GM11168 (cell line): ENCODE data around the gene LPAR1.
"Not testable (repeated sequence)": the region's sequence is repeated elsewhere in the genome, so short reads cannot be mapped to it uniquely, and the experiment has no call there.

Experiments used
- in situ Hi-C: fragments of 300-500 bp; cut with MboI; formaldehyde crosslinking; loops from one replicate; pipeline ENCODE4 v1.12.0; 2022; ENCODE audit warnings: low sequenced_read_pairs; ENCODE audit not compliant: unreplicated experiment

The LPAR1 gene, protein sequence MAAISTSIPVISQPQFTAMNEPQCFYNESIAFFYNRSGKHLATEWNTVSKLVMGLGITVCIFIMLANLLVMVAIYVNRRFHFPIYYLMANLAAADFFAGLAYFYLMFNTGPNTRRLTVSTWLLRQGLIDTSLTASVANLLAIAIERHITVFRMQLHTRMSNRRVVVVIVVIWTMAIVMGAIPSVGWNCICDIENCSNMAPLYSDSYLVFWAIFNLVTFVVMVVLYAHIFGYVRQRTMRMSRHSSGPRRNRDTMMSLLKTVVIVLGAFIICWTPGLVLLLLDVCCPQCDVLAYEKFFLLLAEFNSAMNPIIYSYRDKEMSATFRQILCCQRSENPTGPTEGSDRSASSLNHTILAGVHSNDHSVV

DNA sequence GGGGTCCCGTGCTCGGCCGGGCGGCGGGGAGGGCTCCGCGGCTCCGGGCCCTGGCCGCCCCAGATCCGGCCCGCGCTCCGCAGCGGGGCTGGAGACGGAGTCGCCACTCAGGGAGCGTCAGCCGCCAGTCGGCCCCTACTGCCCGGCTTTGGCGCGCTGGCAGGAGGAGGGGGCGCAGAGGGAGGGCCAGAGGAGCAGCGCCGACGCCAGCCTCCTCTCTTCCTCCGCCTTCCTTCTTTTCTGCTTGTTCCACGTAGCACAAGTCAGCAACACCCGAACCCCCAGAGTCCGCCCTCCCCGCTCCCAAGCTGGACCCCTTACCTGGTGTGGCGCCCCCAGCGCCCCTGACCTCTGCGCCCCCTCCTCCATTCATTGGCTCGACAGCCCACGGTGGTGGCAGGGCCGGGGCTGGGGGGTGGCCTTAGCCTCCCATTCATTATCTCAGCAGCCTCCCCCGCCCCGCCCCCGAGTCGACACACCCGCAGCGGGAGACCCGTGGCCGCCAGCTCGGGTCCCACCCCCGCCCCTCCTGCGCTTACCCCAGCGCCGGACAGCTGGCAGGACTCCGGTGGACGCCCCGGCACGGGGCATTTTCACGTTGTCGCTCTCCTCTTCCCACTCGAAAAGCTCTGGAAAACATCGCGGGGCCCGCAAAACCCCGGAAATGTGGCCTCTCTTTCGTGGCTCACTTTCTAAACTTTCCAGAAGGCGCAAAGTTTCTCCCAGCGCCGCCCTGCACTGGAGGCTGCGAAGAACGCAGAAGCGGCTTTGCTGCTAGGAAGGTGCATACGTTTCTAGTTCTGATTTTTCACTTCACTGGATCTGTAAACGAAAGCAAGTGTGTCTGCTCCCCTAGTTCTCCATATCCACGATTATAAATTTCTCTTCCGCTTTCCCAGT is at the start of gene LPAR1:
LPAR1 (minus strand) TSS at position 140 of the 900 bp plus-strand sequence. CDS start 66,353 bp downstream, outside the sequence.
- in situ Hi-C loops, result no loop called here

DNA sequence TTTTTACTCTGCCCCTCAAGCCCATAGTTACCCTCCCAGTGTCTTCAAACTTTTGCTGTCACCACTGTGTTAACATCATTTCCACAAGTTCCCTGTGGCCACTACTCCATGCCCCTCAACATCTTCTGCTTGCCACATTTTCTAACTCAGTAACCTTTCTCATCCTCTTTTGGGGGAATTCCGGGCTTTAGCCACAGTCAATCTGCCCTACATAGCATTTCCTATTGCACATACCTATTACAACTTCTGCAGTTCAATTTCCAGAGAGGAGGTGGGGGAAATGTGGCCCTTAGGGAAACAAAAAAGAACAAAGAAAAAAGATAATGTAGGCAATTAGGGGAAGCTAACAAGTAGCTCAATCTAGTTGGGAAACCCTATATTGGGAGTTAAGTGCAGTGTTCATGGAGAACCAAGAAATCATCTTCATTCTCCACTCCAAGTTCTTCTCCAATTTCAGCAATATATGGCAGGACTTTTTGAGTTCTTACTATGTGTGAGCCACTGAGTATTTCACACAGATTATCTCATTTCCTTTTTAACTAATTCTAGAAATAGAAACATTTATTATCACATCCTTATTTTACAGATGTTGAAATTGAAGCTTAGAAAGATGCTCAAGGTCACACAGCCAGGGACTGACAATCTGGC is 40.2 kb upstream of the LPAR1 start:
- in situ Hi-C loops, result no loop called here

DNA sequence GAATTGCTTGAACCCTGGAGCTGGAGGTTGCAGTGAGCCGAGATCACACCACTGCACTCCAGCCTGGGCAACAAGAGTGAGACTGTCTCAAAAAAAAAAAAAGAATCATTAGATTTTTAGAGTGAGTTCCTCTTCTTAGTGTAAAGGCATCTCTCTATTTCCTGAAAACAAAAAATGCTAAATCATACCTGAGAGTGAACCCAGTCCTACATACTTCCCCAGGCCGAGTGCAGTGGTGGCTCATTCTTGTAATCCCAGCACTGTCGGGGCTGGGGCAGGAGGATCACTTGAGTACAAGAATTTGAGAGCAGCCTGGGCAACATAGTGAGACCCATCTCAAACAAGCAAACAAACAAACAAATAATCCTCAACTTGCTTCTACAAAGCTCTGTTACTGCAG is 38.2 kb upstream of the LPAR1 start:
- in situ Hi-C loops, result no loop called here

DNA sequence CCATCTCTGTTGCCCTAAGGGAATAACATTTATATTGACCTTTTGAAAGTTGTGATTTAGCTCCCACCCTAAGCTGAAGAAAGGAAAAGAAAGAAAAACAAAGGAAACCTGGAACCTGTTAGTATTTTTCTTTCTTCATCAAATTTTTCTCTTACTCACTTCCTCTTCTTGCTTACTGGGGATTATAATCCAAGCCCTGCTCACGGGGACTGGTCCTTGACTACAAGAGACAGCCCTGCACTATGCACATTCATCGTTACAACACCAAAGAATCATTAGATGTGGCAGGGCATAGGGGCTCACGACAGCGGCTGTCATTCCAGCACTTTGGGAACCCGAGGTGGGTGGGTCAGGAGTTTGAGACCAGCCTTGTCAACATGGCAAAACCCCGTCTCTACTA is 37.8 kb upstream of the LPAR1 start:
- in situ Hi-C loops, result no loop called here

DNA sequence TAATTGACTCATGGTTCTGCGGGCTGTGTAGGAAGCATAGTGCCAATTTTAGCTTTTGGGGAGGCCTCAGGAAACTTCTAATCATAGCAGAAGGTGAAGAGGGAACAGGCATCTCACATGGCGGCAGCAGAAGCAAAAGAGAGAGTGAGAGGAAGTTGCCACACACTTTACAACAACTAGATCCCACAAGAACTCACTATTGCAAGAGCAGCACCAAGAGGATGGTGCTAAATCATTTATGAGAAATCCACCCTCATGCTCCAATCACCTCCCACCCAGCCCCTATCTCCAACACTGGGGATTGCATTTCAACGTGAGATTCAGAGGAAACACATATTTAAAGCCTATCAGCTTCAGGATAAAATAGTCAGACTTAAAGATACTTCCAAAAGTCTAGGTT is 36.1 kb upstream of the LPAR1 start:
- in situ Hi-C loops, result no loop called here

DNA sequence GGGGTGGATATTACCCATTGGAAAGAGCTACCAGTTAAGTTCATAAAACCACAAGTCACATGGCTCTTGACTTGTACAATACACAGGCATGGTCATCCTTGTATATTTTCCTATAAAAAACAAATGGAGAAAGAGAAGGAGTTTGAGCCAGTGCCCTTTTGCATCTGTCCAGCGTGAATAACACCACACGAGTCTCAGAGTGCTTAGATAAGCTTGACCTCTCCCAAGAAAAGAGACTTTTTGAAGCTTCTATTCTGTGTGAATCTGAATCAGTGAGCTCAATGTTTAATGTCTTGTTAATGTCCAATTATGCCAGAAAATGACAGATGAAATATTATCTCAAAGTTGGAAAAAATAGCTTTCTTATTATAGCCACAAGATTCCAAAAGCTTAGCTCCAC is 30.9 kb upstream of the LPAR1 start:
- in situ Hi-C loops, result no loop called here

DNA sequence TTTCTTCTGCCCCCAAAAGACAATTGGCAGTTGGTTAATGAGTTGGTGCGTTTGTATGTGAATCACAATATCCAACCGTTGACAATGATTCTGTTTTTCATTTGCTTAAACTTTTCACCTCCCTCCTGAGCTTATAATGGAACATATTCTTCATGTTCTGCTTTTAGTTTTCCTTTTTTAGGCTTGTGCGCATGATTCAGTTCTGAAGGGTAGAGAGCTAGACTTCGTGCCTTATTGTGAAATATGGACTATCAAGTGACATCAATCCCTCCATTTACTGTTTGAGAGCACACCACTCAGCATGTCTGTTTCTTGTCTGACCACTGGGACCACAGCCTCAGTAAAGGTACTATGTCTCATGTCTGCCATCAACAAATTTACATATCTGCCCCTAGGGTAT is 30.5 kb upstream of the LPAR1 start:
- in situ Hi-C loops, result no loop called here

DNA sequence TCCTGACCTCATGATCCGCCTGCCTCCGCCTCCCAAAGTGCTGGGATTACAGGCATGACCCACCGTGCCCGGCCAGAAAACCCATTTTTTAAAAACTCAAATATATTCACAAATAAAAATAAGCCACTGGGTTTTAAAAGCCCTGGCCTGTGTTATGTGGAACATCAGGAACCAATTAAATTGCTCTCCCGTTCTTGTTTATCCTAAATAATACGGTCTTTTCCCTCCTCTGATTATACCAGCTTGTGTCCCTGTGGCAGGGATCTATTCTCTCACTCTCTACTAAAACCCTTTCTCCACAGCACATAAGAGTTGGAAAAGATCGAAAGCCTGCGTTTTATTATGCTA is 30.1 kb upstream of the LPAR1 start:
- in situ Hi-C loops, result no loop called here

DNA sequence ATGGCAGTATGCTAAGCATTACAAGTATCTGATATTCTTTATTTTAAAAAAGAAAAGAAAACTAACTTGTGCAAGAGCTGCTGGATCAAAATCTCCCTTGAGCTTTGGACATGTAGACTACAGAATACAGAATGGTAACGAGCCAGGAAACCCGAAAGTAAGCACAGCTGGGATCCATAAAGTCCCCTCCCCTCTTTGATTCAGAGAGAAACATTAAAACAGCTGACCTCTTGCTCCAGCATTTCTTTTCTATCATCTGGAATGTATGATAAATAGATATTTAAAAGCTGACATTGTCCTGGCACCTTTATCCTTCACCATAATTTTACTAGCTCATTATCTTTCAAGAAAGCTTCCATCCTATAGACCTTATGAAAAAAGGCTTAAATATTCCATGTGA is 28.2 kb upstream of the LPAR1 start:
- in situ Hi-C loops, result no loop called here

DNA sequence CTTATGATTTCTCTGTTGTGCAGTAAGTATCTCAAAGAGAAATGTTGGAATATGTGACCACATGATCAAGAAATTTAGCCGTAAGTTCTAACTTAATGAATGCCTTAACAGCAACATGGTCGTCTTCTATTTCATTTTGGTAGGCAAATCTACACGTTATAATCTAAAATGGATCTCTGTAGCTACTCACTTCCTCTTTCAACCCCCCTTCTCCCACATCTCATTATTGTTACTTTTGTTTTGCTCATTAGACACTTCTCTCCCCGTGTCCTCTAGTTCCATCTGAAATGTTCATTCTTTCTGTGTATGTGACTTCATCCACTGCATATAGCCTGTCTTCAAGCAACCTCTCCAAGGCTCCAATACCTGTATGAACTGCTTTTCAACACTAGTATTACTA is 27.1 kb upstream of the LPAR1 start:
- in situ Hi-C loops, result no loop called here

DNA sequence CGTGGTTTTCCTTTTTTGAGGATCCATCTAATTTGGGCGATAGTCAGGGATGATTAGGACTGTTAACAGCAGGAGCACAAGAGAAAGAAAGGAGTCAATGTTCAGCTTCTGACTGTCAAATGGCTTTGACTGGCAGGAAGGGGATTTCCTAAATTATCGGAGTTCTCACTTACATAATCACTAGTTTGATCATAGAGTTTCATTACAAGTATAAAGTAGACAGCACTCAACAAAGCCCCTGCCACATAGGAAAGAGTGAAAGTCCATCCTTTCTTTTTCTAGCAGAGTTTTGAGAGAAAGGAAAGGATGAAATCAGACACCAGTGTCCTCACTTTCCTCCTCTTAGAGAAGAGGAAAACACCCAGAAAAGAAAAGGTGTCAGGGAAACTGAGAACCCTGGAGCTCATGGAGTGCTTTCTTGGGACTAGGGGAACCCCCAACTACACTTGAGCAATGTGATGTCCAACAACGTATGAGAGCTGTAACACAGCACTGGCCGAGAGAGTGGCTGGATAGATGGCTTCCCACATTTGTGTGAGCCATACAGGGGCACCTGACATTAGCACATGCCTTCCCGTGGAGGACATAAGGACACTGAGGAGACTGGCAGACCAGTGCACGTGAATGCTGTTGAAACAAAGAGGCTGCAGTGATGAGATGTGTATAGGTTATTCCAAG is 26.0 kb upstream of the LPAR1 start:
- in situ Hi-C loops, result no loop called here

DNA sequence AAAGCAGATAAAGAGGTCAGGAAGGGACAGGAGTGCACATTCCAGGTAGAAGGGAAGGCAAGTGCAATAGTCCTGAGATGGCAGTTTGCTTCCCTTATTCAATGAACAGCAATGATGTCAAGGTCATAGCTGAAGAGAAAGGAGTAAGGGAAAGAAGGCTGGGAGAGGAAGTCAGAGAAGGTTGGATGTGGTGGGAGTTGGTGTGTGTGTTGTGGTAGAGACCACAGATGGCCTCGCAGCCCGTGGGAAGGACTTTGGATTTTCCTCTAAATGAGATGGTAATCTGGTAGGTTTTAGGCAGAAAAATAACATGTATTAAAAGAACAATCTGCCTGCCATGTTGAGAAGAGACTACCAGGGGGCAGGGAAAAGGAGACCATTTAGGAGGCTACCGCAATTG is 25.1 kb upstream of the LPAR1 start:
- in situ Hi-C loops, result no loop called here

DNA sequence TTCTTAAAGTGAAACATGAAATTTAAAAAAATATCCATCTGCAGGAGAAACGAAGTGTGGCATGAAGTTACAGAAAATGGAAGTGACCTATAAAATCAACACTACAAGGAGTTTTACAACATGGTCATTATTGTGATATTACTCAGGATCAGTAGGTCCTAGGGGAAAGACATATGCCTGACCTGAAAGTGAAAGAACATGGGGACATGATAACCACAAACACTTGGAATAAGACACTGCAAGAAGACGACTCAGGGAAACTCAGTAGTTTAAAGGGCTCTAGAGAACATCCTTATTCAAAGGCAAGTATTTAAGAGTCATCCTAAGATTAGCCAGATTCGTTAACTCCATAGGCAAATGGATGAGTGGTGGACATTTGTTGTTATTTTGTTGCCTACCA is 19.9 kb upstream of the LPAR1 start:
- in situ Hi-C loops, result no loop called here

DNA sequence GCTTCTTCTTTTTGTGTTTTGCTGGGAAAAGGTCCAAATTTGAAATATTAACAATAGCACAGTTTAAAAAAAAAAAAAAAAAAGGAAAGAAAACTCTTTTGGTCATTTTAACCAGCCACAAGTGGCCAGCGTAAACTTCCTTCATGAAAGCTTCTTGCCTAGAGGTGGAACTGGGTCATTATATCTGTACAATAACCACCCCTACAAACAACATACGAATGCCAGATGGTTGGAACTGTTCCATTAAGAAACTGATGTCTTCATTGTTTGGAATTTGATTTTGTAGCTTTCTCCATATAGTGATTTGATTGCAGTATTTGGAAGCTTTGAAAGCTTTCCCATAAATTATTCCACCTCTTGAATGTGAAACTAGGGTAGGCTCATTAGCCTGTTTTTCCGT is 18.3 kb upstream of the LPAR1 start:
- in situ Hi-C loops, result no loop called here

DNA sequence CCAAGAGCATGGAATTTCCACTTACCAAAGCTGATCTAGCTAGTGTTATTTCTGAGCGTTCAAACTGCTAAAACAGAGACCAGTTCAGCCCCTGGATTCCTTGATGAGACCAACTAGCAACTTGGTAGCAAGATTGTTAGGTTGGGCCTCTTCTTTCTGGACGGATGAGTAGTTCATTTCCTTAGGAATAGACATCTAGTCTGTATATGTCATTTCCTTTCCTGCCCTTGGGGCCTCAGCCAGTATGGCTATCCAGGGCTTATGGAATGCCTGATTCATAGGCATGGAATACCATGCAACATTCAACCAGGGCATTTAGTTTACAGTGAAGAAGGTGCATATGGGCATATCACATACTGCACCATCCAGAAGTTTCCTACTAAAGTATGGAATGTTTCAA is 14.5 kb upstream of the LPAR1 start:
- in situ Hi-C loops, result no loop called here

DNA sequence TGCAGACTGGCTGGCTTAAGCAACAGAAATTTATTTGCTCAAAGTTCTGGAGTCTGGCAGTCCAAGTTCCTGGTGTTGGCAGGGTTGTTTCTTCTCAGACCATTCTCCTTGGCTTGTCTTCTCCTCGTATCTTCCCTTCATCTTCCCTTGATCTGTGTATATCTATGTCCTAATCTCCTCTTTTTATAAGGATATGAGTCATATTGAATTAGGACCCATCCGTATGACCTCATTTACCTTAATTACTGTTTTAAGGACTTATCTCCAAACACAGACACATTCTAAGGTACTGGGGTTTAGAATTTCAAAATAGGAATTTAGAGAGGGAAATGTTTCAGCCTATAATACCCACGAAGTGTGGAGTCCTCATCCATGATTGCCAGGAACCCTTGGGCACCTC is 13.1 kb upstream of the LPAR1 start:
- in situ Hi-C loops, result no loop called here

DNA sequence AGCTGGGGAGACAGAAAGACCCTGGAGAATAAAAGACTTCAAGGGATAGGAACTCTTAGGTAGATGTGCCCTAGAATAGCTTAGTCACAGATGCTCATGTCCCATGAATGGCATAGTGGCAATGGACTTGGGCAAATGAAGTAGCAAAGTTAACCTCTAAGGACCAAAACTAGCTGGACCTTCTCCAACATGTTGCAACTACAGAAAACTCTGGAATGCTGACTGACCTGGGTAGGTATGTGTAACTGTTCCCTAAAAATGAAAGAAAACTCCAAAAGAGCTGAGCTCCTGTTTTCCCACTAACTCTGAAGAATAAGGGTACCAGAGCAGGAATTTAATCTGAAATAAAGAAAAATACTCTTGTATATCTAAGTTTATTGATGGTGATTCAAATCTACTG is 12.5 kb upstream of the LPAR1 start:
- in situ Hi-C loops, result no loop called here

DNA sequence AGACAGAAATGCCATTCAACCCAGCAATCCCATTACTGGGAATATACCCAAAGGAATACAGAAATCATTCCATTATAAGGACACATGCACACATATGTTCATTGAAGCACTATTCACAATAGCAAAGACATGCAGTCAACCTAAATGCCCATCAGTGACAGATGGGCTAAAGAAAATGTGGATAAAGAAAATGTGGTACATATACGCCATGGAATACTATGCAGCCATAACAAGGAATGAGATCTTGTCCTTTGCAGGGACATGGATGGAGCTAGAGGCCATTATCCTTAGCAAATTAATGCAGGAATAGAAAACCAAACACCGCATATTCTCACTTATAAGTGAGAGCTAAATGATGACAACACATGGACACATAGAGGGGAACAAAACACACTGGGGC is 9.0 kb upstream of the LPAR1 start:
- in situ Hi-C loops, result not testable (repeated sequence)

DNA sequence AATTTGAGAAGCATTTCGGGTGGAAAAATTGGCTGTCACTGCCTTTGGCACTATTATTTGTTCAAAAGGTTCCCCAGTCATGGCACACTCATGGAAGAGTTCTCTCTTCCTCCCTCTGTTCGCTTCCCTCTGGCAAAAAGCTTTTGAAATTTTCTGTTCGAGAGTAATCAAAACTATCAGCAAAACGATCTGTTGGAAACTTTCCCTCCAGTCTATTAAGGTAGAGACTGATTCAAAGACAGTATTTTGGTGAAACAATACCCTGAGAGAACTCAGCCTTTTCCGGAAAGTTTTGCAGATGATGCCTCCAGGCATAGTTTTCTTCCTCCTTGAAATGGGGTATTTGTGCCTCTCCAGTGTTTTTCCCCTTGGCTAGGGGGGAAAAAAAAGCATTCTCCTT is 3.6 kb upstream of the LPAR1 start:
- in situ Hi-C loops, result no loop called here

DNA sequence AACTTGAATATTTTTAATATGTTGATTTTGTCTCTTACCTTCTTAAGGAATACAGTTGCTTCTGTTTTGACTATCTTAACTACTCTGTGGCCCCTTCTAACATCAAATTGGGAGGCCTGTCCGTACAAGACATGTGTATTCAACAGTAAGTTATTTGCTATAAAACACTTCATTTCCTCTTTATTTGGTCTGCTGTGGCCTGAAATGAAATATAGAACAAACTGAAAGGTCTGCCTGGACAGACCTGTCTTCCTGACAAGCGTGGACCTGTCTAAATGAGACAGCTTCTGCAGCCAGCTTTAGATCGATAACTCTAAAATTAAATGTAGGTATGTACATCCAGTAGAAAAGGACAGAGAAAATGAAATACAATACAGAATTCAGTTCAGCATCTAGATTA is 2.2 kb upstream of the LPAR1 start:
- in situ Hi-C loops, result no loop called here
